GM18868 (cell line): Measurements from ENCODE around the gene MAPK7.

ENCODE experiments used
- ATAC-seq: cut with Tn5 transposase; IDR thresholded peaks from one replicate; pipeline ENCODE4 v1.9.1; 2021; ENCODE audit warnings: mild to moderate bottlenecking, moderate library complexity; ENCODE audit not compliant: unreplicated experiment

The MAPK7 gene

GRCh38 chr17:19392303-19392702, 14.0 kb downstream of the MAPK7 start:
- ATAC-seq, result no peak

DNA sequence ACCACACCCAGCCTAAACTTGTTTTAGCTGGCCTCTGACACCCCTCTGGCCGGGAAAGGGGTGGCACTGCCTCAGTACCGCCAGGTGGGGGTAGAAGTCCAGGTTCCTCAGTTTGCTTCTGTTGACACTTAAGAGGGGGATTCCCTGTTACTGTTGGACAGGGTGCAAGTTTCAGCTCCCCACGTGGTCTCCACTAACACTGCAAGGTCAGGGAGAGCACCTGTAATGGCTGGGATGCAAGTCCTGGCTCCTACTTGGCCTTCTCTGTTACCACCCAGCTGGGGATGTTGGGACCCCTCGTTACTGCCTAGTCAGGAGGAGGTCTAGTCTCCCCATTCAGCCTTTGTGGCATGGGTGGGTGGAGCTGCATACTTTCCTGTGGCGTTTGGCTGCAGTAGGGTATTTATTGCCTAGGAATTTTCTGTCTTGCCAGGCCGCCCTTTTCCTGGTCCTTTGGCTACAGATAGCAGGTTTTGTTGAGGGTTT, 19.3 kb downstream of the MAPK7 start:
- no peak for ATAC-seq

GRCh38 chr17:19398301-19399181, 20.2 kb downstream of the MAPK7 start:
- no peak for ATAC-seq

- no peak for ATAC-seq
These were observed 21.6 kb downstream of the MAPK7 start for GRCh38 chr17:19399750-19400450.

GRCh38 chr17:19401321-19402010, 23.2 kb downstream of the MAPK7 start:
- no peak for ATAC-seq

GRCh38 chr17:19402171-19402570, 23.9 kb downstream of the MAPK7 start:
- no peak for ATAC-seq

- no peak for ATAC-seq
These were observed 24.7 kb downstream of the MAPK7 start for GRCh38 chr17:19403021-19403420.

DNA sequence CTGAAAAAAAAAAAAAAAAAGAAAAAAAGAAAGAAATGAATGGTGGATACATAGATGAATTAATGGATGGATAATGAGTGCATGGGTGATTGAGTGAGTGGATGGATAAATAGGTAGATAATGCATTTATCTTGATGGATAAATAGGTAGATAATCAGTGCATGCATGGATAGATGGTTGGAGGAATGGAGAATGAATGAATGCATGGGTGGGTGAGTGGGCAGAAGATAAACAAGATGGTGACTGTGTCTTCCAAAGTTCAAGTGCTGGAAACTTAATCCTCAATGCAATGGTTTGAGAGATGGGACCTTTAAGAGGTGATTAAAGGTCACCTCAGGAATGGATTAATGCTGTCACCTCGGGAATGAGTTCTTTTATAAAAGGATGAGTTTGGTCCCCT, 26.0 kb downstream of the MAPK7 start:
- ATAC-seq, result no peak

DNA sequence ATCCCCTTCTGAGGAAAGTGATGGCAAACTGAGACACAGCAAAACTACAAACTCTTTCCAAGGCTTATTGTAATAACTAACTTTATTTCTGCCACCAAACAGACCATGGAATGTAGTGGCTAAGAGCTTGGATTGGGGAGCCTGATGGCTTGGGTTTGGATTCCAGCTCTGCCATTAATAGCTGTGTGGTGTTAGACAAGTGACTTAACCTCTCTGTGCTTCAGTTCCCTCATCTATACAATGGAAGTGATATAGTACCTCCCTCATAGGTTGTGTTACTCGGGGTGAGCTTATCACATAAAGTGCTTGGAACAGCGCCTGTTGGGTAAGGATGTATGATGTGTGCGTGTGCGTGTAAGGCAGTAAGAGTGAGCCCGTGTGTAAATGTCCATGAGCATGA, 26.8 kb downstream of the MAPK7 start:
- ATAC-seq, result no peak

DNA sequence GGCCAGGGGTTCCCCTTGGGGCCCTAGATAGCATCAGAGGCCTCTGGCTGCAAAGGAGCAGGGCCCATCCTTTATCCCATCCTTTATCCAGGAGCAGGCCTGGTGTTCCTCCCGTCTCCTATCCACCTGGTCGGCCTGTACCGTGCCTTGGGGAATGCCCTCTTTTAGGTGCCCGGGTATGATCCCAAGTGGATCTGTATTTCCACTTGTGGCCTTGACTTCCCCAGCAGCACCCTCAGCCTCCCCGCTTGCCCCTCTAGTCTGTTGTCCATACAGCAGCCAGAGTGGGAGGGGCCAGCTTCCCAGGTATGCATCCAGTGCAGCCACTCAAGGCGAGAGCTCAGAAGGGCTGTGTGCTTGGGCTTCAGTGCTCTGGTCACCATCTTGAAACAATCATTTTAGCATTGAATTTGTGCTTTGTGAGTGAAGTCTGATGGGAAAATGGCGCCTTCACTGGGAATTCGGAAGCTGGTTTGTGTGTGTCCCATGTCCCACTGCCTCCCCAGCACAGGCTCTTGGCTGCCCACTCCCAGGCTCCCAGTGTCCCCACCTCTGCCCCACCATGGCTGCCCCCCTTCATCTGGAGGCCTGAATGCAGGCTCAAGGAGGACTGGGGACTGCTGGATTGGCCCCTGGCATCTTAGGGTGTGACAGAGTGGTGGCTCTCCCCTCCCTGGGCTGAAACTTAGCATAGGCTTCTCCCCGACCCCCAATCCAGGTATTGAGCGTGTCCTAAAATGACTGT, 29.5 kb downstream of the MAPK7 start:
- ATAC-seq, result no peak

GRCh38 chr17:19408346-19408710, 30.0 kb downstream of the MAPK7 start:
- no peak for ATAC-seq

DNA sequence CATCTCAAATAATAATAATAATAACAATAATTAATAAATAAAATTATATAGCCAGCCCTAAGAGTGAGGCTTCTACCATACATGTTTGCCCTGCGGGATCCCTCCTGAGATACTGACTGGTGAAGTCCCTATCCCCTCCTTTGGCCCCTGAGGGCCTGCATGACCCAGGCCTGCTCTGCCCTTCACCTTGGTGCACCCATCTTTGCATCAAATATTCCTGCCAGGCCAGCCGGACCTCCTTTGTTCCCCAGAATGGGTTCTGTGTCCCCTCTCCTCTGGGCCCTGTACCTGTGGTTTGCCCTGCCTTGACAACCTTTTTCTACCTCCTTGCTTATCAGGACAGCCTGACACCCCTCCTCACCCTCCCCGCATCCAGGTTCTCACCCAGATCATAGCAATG, 30.8 kb downstream of the MAPK7 start:
- no peak for ATAC-seq

- no peak for ATAC-seq
These were observed 31.2 kb downstream of the MAPK7 start for GRCh38 chr17:19409509-19409908.

GRCh38 chr17:19410091-19410490, 31.8 kb downstream of the MAPK7 start:
- ATAC-seq, result no peak

GRCh38 chr17:19410875-19411620, 32.8 kb downstream of the MAPK7 start, which contains the start of gene RNF112:
TSS of gene RNF112 (plus strand) at chr17:19411232. CDS start at chr17:19411409, 177 bp downstream.
- ATAC-seq, result no peak

- ATAC-seq, result no peak
These were observed 33.3 kb downstream of the MAPK7 start for GRCh38 chr17:19411631-19412030.

GRCh38 chr17:19412510-19412909, 34.2 kb downstream of the MAPK7 start:
- ATAC-seq, result no peak

DNA sequence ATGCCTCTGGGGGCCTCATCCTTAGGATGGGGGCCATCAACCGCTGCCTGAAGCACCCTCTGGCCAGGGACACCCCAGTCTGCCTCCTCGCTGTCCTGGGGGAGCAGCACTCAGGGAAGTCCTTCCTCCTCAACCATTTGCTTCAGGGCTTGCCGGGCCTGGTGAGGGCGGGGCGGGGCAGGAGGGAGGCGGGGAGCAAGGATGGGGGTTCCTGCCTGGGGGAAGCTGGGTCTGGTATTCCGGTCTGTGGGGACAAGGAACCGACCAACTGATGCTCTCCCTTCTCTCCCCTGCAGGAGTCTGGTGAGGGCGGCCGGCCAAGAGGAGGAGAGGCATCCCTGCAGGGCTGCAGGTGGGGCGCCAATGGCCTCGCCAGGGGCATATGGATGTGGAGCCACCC, 34.7 kb downstream of the MAPK7 start:
- no peak for ATAC-seq

DNA sequence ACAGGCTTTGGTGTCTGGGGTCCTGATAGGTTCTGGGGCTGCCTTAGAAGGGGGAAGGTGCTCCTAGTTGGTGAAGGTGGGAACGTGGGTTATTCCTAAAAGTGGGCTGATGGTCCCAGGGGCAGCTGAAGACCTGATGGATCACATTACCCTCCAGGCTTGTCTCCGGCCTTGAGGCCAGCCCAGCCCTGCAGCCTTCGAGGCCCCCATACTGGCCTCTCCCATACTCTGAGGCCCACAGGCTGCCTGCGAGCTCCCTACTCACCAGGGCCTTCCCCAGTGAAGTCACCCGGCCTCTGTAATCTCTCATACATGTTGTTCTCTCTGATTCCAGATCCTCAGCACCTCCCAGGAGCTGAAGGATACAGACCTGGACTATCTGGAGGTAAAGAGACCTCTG, 35.5 kb downstream of the MAPK7 start:
- no peak for ATAC-seq
